B cell (primary cell): ENCODE measurements around the gene TRH. TPM values are rescaled to one million over a fixed set of nuclear protein-coding genes. Genes with fewer than 3 reads are reported as not detected.

Experiments
- ATAC-seq: fragments of 200-7000 bp; cut with Tn5 transposase; one replicate; pipeline ENCODE4 v1.10.0; 2021; ENCODE audit warnings: low read depth, mild to moderate bottlenecking, moderate number of reproducible peaks, moderate library complexity
- CTCF ChIA-PET: fragments of 350-600 bp; sonication (Branson Sonifier 250); formaldehyde crosslinking; loops from one replicate; lab custom pipeline; 2021; ENCODE audit warnings: antibody characterized with exemption, inconsistent platforms; lab: Charles Lee
- POLR2A ChIA-PET: fragments of 350-600 bp; sonication (Branson Sonifier 250); formaldehyde crosslinking; loops from one replicate; lab custom pipeline; 2021; ENCODE audit warnings: antibody characterized with exemption; lab: Charles Lee
- DNase-seq: peaks from one replicate; pipeline ENCODE4 v3.0.0; 2013
- H2AFZ ChIP-seq: 2 replicates; pipeline ENCODE4 v1.6.1; 2012; ENCODE audit warnings: mild to moderate bottlenecking, low read depth, low read length; ENCODE audit not compliant: insufficient read depth, poor library complexity, severe bottlenecking
- H3K27ac ChIP-seq, 2 donors: 1 replicate in 1 of 2; 2 replicates in 1 of 2; pipeline ENCODE4 v1.5.1; 2012 to 2013; ENCODE audit warnings: low read length in 2 of 2, mild to moderate bottlenecking in 2 of 2, moderate library complexity in 1 of 2
- H3K27me3 ChIP-seq, 4 experiments: fragments of 200-600 bp in 1 of 4; sonication (generic) in 1 of 4; replicated peaks in 1 of 4; 1 replicate in 2 of 4; 2 replicates in 2 of 4; pipeline versions ENCODE4 v1.6.1 to v1.7.0; 2013 to 2016; ENCODE audit warnings: low read length in 3 of 4, mild to moderate bottlenecking in 2 of 4, mixed read lengths in 1 of 4, moderate library complexity in 1 of 4; ENCODE audit not compliant: insufficient read depth in 4 of 4, control insufficient read depth in 3 of 4; ENCODE audit errors: control extremely low read depth in 1 of 4
- H3K36me3 ChIP-seq, 2 experiments: replicated peaks in 1 of 2; 1 replicate in 1 of 2; 2 replicates in 1 of 2; pipeline versions ENCODE4 v1.6.1 to v1.7.1; 2013; ENCODE audit warnings: low read length in 1 of 2; ENCODE audit not compliant: insufficient read depth in 2 of 2, control insufficient read depth in 1 of 2; ENCODE audit errors: control extremely low read depth in 1 of 2, extremely low read depth in 1 of 2
- H3K4me1 ChIP-seq, 2 donors: fragments of 200-600 bp in 1 of 2; sonication (generic) in 1 of 2; 1 replicate in 1 of 2; 2 replicates in 1 of 2; pipeline versions ENCODE4 v1.5.1 to v1.6.1; 2013 to 2017; ENCODE audit warnings: low read length in 2 of 2; ENCODE audit not compliant: control insufficient read depth in 2 of 2, insufficient read depth in 2 of 2
- H3K4me2 ChIP-seq: replicated peaks from 2 replicates; pipeline ENCODE3; 2012; ENCODE audit warnings: mild to moderate bottlenecking, low read depth, low read length; ENCODE audit not compliant: poor library complexity, severe bottlenecking
- H3K4me3 ChIP-seq, 5 experiments: fragments of 200-600 bp in 1 of 5; sonication (generic) in 1 of 5; 1 replicate in 3 of 5; 2 replicates in 2 of 5; pipeline versions ENCODE4 v1.5.1 to v1.7.0; 2011 to 2016; ENCODE audit warnings: low read length in 4 of 5, mild to moderate bottlenecking in 4 of 5, low read depth in 2 of 5, control low read depth in 1 of 5, moderate library complexity in 1 of 5; ENCODE audit not compliant: insufficient read depth in 1 of 5; ENCODE audit errors: control extremely low read depth in 1 of 5, extremely low read depth in 1 of 5
- H3K79me2 ChIP-seq: fragments of 200-600 bp; sonication (generic); one replicate; pipeline ENCODE4 v1.6.0; 2016; ENCODE audit warnings: low read length; ENCODE audit not compliant: control insufficient read depth, insufficient read depth
- H3K9ac ChIP-seq: fragments of 200-600 bp; sonication (generic); 2 replicates; pipeline ENCODE4 v1.6.1; 2017; ENCODE audit warnings: mild to moderate bottlenecking, low read length, moderate library complexity
- H3K9me3 ChIP-seq, 3 donors: one replicate each; pipeline versions ENCODE4 v1.6.1 to v1.7.1; 2013; ENCODE audit warnings: low read length in 2 of 3; ENCODE audit not compliant: control insufficient read depth in 2 of 3, insufficient read depth in 1 of 3; ENCODE audit errors: control extremely low read depth in 1 of 3
- H4K20me1 ChIP-seq: 2 replicates; pipeline ENCODE4 v1.6.0; 2012; ENCODE audit warnings: mild to moderate bottlenecking, low read length; ENCODE audit not compliant: insufficient read depth, control insufficient read depth, poor library complexity, severe bottlenecking
- H3K27ac Mint-ChIP-seq: one replicate; pipeline ENCODE4 v1.8.0; 2021; ENCODE audit warnings: mixed read lengths
- H3K27me3 Mint-ChIP-seq: one replicate; pipeline ENCODE4 v1.8.0; 2021; ENCODE audit warnings: mixed read lengths
- H3K4me1 Mint-ChIP-seq: one replicate; pipeline ENCODE4 v1.8.0; 2021; ENCODE audit warnings: mixed read lengths
- H3K4me3 Mint-ChIP-seq: one replicate; pipeline ENCODE4 v1.8.0; 2021; ENCODE audit warnings: mixed read lengths
- H3K9me3 Mint-ChIP-seq: one replicate; pipeline ENCODE4 v1.8.0; 2022; ENCODE audit warnings: mixed read lengths; ENCODE audit not compliant: insufficient read depth
- EZH2 ChIP-seq: IDR thresholded peaks from 2 replicates; pipeline ENCODE4 v1.6.1; 2012; ENCODE audit warnings: borderline replicate concordance, low read depth, mild to moderate bottlenecking, moderate library complexity, low read length; ENCODE audit not compliant: insufficient read depth, poor library complexity, severe bottlenecking
- WGBS: methylation state at CpG from one replicate; pipeline ENCODE4 v1.1.5; 2013; ENCODE audit warnings: missing lambda C conversion rate; ENCODE audit not compliant: insufficient coverage; 5-methylcytosine and 5-hydroxymethylcytosine counted together
- intact Hi-C: fragments of 100-400 bp; cut with micrococcal nuclease; formaldehyde crosslinking; loops from one replicate; pipeline ENCODE4 v1.10.0; 2022
- polyA plus RNA-seq: library from polyadenylated mRNA; depleted of rRNA; stranded (reverse); fragments of >200 nt; gene quantifications from 2 replicates; pipeline ENCODE4 v1.2.3, GENCODE V29; 2012
- total RNA-seq, 2 donors: library from RNA; stranded (reverse); fragments of 120-200 nt in 1 of 2; gene quantifications; 1 replicate in 1 of 2; 2 replicates in 1 of 2; pipeline versions ENCODE4 v1.2.3 to v1.2.4, GENCODE V29; 2013 to 2022
- TF ChIP-seq, protein P1 (sequence below): fragments of 200-600 bp; IDR thresholded peaks from one replicate; pipeline ENCODE4 v1.8.0; 2022; ENCODE audit warnings: antibody characterized with exemption, mild to moderate bottlenecking

The TRH gene
- total and polyA plus RNA-seq, 2 donors (not counting 1 experiment from before 2014, with no cell fraction given) = not detected

DNA sequence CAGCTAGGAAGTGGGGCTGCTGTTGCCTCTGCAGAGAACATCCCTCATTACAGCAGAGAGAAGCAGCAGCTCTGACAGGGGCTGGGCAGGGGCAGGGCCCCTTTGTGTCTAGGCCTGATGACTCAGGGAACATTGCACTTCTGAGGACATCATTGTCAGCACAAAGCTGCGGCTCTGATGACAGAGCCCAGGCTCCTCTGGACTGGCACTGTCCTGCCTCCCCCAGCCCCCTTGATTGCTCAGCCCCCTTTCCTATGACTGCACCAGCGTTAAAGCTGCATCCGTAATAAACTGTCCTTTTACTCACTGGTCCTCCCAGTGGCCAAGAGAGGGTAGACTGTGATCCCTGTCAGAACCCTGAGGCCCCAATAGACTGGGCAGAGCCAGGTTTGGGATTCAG, 18.3 kb downstream of the TRH start:
- WGBS = 86% methylated on average over 3 of the region's 3 CpGs
- ChIA-PET CTCF (no interaction called here), POLR2A (no interaction called here)
- intact Hi-C loops = no loop called here
- H3K36me3 ChIP-seq = no peaks in the 10 kb centered on the region
- H3K79me2 ChIP-seq = no peaks in the 10 kb centered on the region
- H4K20me1 ChIP-seq = no peaks in the 10 kb centered on the region
- no peak overlapping the region for H3K27ac Mint-ChIP-seq
- peaks cover 0 to 10% (median 0%) of the 10 kb centered on the region in 3 donors for H3K9me3 ChIP-seq
- H3K9ac ChIP-seq = no peak overlapping the region
- ATAC-seq (no peak), DNase-seq (no peak)
- H3K4me3 Mint-ChIP-seq = no peak overlapping the region
- H3K27me3 Mint-ChIP-seq = peaks cover 40% of the 10 kb centered on the region
- no peaks in the 10 kb centered on the region for H3K4me1 Mint-ChIP-seq
- no peak overlapping the region for H3K4me2 ChIP-seq
- no peak for TF ChIP-seq EZH2
- TF ChIP-seq, protein P1, sequence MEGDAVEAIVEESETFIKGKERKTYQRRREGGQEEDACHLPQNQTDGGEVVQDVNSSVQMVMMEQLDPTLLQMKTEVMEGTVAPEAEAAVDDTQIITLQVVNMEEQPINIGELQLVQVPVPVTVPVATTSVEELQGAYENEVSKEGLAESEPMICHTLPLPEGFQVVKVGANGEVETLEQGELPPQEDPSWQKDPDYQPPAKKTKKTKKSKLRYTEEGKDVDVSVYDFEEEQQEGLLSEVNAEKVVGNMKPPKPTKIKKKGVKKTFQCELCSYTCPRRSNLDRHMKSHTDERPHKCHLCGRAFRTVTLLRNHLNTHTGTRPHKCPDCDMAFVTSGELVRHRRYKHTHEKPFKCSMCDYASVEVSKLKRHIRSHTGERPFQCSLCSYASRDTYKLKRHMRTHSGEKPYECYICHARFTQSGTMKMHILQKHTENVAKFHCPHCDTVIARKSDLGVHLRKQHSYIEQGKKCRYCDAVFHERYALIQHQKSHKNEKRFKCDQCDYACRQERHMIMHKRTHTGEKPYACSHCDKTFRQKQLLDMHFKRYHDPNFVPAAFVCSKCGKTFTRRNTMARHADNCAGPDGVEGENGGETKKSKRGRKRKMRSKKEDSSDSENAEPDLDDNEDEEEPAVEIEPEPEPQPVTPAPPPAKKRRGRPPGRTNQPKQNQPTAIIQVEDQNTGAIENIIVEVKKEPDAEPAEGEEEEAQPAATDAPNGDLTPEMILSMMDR = no peak
- H3K9me3 Mint-ChIP-seq = peaks cover 3% of the 10 kb centered on the region
- H3K4me3 ChIP-seq = no peak overlapping the region
- H3K4me1 ChIP-seq = no peaks in the 10 kb centered on the region
- peaks cover 0 to 4% (median 0%) of the 10 kb centered on the region in 4 experiments for H3K27me3 ChIP-seq
- no peak overlapping the region for H3K27ac ChIP-seq
- H2AFZ ChIP-seq = no peak overlapping the region

DNA sequence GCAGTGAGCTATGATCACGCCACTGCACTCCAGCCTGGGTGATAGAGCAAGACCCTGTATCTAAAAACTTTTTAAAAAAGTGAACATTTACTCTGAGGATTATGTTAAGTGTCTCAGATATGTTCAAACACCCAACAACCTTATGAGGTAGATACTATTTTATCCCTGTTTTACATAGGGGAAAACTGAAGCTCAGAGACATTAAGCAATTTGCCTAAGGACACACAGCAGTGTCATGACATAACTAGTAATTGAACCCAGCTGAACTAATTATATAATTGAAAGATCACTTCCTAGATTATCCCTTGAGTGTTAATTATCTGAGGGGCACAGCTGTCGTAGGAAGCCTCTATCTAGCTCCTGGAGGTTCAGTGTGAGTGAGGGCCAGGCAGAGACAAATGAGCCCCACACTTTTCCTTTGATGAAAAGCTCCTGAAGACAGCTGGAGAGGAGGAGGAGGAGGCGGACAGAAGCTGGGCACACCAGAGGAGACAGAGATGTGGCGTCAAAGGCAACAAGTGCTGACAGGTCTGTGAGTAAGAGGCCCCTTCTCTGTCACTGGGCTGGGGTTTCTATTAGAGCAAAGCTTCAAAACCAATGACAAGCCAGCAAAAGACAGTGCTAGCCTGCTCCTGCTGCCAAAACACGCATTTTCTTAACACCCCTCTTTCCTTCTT, 20.5 kb downstream of the TRH start:
- 89% methylated on average over 3 of the region's 5 CpGs for WGBS
- ChIA-PET POLR2A (no interaction called here), CTCF (interaction anchor here (0.8 to 1.4 kb wide), 2 partner anchors 9 to 364 kb away, joined by 3 to 4 read pairs; no protein-coding TSS in a partner anchor)
- H3K4me2 ChIP-seq = no peak overlapping the region
- no peak for TF ChIP-seq EZH2
- TF ChIP-seq, protein P1 = no peak
- H3K27me3 Mint-ChIP-seq = peaks cover 37% of the 10 kb centered on the region
- ATAC-seq (no peak), DNase-seq (no peak)
- H4K20me1 ChIP-seq = no peaks in the 10 kb centered on the region
- peaks cover 3% of the 10 kb centered on the region for H3K9me3 Mint-ChIP-seq
- H3K4me1 Mint-ChIP-seq = no peaks in the 10 kb centered on the region
- intact Hi-C loops = no loop called here
- H3K9me3 ChIP-seq = peaks cover 0 to 10% (median 0%) of the 10 kb centered on the region in 3 donors
- no peak overlapping the region for H3K9ac ChIP-seq
- H3K4me3 ChIP-seq = no peak overlapping the region
- H3K36me3 ChIP-seq = no peaks in the 10 kb centered on the region
- no peaks in the 10 kb centered on the region for H3K4me1 ChIP-seq
- H3K27me3 ChIP-seq = peaks cover 0 to 4% (median 0%) of the 10 kb centered on the region in 4 experiments
- H3K27ac Mint-ChIP-seq = no peak overlapping the region
- no peak overlapping the region for H2AFZ ChIP-seq
- H3K27ac ChIP-seq = no peak overlapping the region
- no peak overlapping the region for H3K4me3 Mint-ChIP-seq
- H3K79me2 ChIP-seq = no peaks in the 10 kb centered on the region
